Measurements from ENCODE around the gene MAGEF1.
"Not testable (repeated sequence)": the region's sequence is repeated elsewhere in the genome, so short reads cannot be mapped to it uniquely, and the experiment has no call there.

Gene MAGEF1

GRCh38 chr3:184745526-184745925 lies 33.7 kb upstream of the MAGEF1 start:
- no peak for DNase-seq

- no peak for DNase-seq
Observed at GRCh38 chr3:184743248-184743647, 31.4 kb upstream of the MAGEF1 start.

GRCh38 chr3:184742676-184743135 lies 30.8 kb upstream of the MAGEF1 start:
- DNase-seq: no peak

DNA sequence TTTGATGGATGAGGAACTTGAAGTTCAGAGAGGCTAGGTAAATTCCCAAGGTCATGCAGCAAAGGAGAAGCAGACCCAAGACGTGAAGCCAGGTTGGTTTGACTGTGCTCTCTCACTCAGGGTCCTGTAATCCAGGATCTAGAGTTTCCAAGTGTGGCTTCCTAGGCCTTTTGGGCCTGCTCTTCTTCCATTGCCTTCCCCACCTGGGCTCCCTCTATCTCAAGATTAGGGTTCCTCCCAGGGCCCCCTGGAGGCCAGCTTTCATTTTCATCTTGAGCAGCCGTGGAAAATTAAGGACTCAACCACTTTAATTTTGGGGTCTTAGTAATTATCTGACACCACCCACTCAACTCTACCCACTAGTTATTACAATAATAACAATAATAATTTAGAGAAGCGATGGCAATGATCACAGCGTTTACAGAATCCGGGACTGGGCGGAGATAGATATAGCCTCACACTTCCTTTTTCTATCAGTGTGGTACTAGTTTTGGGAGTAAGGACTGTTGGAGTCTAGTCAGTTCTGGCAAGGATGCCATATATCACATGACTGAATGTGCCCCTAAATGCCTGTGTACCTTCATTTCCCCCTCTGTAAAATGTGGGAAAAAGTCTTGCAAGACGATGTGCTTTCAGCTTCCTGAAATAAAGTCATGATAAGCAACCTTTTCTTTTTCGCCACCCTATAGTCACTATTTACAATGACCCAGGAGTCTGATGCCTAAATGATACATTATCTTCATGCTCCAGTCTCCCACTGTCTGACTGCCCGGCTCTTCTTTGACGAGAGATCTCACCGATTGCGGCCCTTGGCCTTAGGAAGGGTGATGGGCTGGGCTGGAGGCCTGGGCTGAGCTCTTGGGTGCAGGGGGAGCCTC lies 30.2 kb upstream of the MAGEF1 start:
- no peak for DNase-seq

- no peak for DNase-seq
Observed at GRCh38 chr3:184741259-184741556, 29.3 kb upstream of the MAGEF1 start.

- DNase-seq: no peak
Observed at GRCh38 chr3:184740509-184741258, 28.8 kb upstream of the MAGEF1 start.

- no peak for DNase-seq
Observed at GRCh38 chr3:184739594-184740505, 28.0 kb upstream of the MAGEF1 start.

DNA sequence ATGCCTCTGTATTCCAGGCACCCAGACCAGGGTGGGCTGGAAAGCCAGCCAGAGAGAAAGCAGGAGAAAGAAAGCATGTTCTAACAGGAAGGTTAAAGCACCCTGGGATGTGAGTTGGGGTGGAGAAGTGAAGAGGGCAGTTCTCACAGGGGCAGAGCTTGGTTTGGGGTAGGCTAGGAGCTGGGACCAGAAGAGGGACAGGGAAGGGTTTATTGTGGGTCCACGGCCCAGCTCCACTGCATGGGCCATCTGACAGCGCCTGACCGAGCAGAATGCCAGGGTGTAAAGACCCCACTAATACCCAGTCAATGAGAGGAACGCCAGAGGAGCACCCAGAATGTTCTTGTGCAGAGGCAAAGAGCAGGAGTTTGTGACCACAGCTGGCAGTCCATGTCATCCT lies 27.1 kb upstream of the MAGEF1 start:
- no peak for DNase-seq

DNA sequence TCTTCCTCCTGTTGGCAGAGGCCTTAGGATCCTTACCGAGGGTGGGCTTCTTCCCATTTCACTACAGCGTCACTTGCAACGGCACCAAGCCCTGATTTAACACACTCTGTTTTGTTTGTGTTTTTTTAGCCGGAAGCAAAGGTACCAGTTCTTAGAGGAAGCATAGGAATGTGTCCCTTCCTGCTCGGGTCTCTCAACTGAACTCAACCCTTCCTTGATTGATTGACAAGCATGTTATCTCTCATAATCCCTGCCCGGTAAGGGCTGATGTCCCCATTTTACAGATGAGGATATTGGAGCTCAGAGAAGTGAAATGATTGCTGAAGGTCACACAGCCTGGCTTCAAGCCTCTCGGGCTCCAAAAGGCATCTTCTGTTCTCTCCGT lies 26.6 kb upstream of the MAGEF1 start:
- no peak for DNase-seq

DNA sequence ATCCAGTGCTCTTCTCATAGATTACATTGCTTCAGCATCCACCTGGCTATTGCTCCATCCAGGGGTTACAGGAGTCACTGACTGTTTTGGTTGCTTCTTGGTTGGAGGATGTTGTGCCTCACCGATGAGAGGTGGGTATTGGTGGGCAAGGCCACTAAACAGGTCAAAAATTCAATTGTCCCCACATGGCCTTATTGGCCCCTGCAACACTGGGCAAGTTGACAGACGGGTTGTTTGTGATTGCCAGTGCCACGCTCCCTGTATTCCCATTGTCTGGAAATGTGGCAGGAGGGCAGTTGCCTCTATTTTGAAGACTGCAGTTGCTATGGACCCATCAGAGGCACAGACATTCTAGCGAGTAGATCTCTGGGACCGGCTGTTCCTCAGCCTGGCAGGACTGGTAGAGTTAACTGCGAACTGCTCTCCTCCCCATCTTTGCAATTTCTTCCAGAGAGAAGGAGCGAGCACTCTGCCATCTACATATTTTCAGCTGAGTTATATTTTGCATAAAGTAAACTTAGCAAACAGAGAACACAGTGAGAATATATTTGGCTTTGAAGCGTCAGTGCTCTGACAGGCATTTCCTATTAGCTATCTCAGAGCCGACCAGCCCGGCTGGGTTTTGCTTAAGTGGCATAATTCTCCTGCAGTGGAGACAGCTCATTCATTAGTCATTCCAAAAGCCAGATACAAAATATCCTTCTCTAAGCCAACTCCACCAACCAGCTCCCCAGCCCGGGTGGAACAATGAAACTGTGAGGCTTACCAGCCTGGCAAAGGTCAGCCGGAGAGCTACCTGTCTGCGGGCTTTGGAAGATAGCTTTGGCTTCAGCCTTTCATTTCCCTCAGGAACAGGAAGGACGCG lies 26.0 kb upstream of the MAGEF1 start:
- no peak for DNase-seq

DNA sequence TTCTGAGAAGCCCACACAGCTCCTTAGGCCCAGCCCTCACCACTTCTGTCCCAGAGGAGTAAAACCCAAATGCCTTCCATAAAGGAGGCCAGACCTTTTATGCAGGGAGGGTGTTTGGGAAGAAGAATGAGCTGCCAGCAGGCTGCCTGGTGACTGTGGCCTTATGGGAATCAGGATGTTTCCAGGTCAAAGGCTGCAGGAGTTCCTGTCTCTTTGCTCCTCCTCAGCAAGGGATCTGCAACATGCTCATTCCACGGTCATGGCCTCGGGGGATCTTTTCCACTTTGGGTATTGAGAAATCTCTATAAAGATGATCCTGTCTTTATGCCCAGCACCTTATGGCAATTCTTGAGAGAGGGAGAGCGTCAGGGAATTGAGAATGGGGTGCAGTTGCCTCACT lies 25.2 kb upstream of the MAGEF1 start:
- no peak for DNase-seq

DNA sequence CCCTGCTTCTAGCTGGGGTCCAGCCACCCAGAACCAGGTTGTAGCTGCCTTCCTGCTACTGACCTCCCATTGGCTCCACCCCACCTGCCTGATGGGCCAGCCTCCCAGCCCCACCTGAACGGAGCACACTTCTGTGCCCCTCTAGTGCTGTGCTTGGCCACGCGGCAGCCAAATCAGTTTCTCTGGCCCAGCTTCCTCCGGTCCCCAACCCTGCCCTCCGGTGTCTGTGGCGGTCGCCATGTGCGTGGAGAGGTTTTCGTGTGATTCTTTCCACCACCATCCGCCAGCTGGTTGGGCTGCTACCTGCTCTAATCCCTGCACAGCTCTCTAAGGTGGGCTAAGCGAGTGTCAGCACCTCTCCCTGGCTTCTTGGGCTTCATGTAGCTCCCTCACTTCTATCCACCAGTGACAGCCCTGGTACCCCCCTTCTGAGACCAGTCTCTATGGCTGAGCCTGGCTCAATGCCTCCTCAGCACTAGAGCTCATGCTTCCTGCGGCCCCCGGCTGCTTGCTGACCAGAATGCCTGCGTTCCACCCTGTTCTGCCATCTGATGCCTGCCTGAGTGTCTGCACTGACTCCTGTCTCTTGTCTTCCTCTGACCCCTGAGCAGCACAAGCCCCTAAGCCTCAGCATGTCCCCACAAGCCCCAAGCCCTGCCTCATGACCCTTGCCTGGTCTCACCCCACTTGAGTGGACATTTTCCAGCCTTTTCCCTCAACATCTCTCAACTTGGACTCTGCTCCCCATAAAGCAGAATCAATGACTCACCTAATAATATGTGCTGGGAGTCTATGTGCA lies 23.2 kb upstream of the MAGEF1 start:
- DNase-seq: no peak

- no peak for DNase-seq
Observed at GRCh38 chr3:184733971-184734608, 22.2 kb upstream of the MAGEF1 start.

DNA sequence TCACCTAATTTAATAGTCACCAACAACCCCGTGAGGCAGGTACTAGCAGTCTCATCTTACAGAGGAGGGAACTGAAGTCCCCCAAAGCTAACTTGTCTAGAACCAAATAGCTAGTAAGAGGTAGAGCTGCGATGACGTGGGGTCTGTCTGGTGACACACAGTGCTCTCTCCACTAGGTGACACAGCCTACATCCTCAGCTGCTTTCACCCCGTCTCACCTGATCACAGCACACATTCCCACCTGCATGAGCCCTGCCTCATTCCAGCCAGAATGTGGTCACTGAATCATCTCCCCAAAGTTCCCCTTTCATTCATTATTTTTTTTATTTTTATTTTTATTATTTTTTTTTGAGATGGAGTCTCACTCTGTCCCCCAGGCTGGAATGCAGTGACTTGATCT lies 21.3 kb upstream of the MAGEF1 start:
- no peak for DNase-seq

DNA sequence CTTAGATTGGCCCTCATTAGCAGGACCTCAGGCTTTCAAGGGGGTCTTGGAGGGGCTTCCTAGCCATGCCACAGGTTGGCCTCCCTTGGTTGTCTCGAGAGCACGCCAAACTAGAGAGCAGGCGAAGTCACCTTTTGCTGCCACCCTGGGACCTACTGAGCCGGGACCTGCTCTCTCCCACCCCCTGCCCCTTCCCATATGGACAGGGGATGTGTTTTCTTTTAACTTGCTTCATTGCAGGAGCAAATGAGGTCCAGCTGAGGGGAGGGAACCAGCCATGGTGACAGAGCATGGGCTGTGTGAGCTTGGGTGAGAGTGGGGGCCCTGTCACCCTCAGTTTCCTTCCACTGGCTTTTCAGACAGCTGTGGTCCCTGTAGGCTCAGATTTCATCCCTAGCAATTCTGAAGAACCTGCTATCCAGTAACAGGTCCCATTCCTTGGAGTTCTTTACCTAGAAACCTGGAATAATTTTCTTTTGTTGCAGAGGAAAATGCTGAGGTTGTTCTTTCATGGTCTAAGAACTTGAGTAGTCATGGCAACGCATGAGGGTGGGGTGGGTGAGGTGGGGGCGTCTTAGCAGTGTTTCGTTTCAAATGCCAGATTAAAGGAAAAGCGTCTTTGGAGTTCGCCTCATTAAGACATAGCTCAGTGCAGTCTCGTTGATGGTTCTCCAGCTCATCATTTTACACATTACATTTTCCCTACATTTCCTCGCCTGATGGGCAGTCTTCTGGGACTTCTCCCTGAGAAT lies 20.1 kb upstream of the MAGEF1 start:
- DNase-seq: no peak

- no peak for DNase-seq
Observed at GRCh38 chr3:184730924-184731323, 19.1 kb upstream of the MAGEF1 start.

DNA sequence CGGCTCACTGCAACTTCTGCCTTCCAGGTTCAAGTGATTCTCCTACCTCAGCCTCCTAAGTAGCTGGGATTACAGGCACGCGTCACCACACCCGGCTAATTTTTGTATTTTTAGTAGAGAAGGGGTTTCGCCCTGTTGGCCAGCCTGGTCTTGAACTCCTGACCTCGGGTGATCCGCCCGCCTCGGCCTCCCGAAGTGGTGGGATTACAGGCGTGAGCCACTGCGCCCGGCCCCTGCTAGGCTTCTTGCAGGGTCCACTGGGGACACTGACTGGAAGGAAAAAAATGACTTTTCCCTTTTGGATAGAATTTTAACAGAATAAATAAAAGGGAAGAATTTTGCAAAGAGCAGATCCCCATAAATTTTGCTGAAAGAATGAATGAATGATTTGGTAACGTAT lies 17.3 kb upstream of the MAGEF1 start:
- not testable (repeated sequence) for DNase-seq

DNA sequence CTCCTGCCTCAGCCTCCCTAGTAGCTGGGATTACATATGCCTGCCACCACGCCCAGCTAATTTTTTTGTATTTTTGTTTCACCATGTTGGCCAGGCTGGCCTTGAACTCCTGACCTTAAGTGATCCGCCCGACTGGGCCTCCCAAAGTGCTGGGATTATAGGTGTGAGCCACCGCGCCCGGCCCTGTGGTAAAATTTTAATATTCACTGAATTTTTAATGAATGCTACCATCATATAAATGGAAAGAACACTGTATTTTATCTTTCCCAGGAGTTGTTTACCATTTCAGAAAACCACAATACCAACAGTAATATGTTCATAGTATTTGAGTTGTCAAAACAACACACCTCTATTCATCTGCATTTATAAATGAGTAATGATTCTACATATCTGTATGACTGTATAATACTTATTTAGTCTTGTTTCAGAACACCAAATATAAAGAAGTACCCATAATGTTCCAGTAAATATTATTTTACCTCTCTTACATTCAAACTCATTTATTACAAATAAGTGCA lies 16.2 kb upstream of the MAGEF1 start:
- no peak for DNase-seq

DNA sequence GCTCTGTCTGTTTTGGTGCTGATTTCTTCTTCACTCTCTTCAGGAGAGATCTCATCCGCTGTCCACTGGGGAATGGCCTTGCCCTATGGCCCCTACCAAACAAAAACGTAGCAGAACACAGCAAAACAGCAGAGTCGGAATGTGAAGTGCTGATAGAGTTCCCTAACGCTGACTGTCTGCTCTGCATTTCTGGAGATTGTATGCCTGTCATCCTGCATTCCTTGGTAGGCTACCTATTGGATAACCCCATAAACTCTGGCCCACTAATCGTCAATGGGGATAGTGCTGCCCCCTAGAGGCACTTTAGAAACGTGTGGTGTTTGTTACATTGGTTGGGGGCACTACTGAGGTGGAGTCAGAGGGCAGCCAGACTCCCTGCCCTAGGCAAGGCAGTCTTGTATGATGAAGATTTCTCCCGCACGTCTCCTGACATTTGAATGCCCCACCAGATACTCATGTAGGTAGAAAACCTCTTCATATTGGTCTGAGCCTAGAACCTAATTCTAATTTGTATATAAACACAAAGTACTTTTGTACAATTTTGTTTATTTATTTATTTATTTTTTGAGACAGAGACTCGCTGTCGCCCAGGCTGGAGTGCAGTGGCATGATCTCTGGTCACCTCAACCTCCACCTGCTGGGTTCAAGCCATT lies 15.6 kb upstream of the MAGEF1 start:
- DNase-seq: peak; percentile 56
